Kidney (tissue), 14 donors: ENCODE data around the gene CA10. TPM values are rescaled to one million over a fixed set of nuclear protein-coding genes. Genes with fewer than 3 reads are reported as not detected.

Experiments
- DNase-seq, 5 donors: peaks; one replicate each; pipeline ENCODE4 v3.0.0-alpha.2; 2013 to 2020
- FAIRE-seq: peaks from 2 replicates; lab custom pipeline; 2012; peaks lifted over from hg19 to GRCh38; lab: Jason Lieb, UNC
- H3K27ac ChIP-seq, 2 donors: one replicate each; pipeline ENCODE4 v1.7.0; 2013; ENCODE audit warnings: low read depth in 2 of 2, low read length in 2 of 2, inconsistent platforms in 1 of 2
- H3K27me3 ChIP-seq: one replicate; pipeline ENCODE4 v1.7.1; 2013; ENCODE audit warnings: low read length, inconsistent platforms; ENCODE audit not compliant: control insufficient read depth, insufficient read depth
- H3K36me3 ChIP-seq, 3 donors: one replicate each; pipeline versions ENCODE4 v1.7.0 to v1.7.1; 2013; ENCODE audit warnings: low read length in 3 of 3, control low read depth in 1 of 3, inconsistent platforms in 1 of 3; ENCODE audit not compliant: insufficient read depth in 3 of 3, control insufficient read depth in 2 of 3
- H3K4me1 ChIP-seq, 3 donors: one replicate each; pipeline versions ENCODE4 v1.7.0 to v1.7.1; 2013; ENCODE audit warnings: low read length in 3 of 3, inconsistent platforms in 1 of 3, low read depth in 1 of 3; ENCODE audit not compliant: control insufficient read depth in 2 of 3, insufficient read depth in 2 of 3
- H3K4me3 ChIP-seq, 3 donors: one replicate each; pipeline versions ENCODE4 v1.7.0 to v1.8.1; 2013; ENCODE audit warnings: low read length in 3 of 3, control low read depth in 1 of 3, inconsistent platforms in 1 of 3
- H3K9ac ChIP-seq, 3 donors: one replicate each; pipeline versions ENCODE4 v1.7.0 to v1.7.1; 2013; ENCODE audit warnings: low read length in 3 of 3, control low read depth in 1 of 3, inconsistent platforms in 1 of 3
- H3K9me3 ChIP-seq, 3 donors: one replicate each; pipeline versions ENCODE4 v1.7.0 to v1.7.1; 2013; ENCODE audit warnings: low read length in 3 of 3, control low read depth in 1 of 3, inconsistent platforms in 1 of 3; ENCODE audit not compliant: control insufficient read depth in 2 of 3, insufficient read depth in 1 of 3
- intact Hi-C: fragments of 100-400 bp; cut with DNase I; formaldehyde crosslinking; loops from one replicate; pipeline ENCODE4 v1.11.1; 2022
- polyA plus RNA-seq: library from polyadenylated mRNA; stranded (reverse); fragments of 350-450 nt; fragmentation: Illumina TruSeq; extraction: RNeasy Lipid Tissue Mini Kit (QIAGEN cat#74804); gene quantifications from one replicate; pipeline ENCODE4 v1.2.3, GENCODE V29; 2014; ENCODE audit warnings: low read depth, low replicate concordance; ENCODE audit not compliant: insufficient read depth
- total RNA-seq: library from RNA; stranded (reverse); fragmentation: NEBNext Ultra II Directional; extraction: Animal tissue kit (Norgen Biotek cat#: 25700); gene quantifications from one replicate; pipeline ENCODE4 v1.2.1, GENCODE V29; 2021
- TF ChIP-seq, protein P1 (sequence below): IDR thresholded peaks from 3 replicates; pipeline ENCODE4 v1.5.1; 2012; ENCODE audit warnings: mild to moderate bottlenecking, moderate library complexity, borderline replicate concordance; ENCODE audit not compliant: insufficient read depth; ENCODE audit errors: extremely low read depth
- donor health status: control.
- donor health status: control.
- donor health status: control.
- donor health status: control.
- donor health status: control.
- donor health status: DM: yes; HTN: yes; CAD: no.
- donor health status: Normal renal cell carcinoma (clear cell type).

CA10 gene
- total and polyA plus RNA-seq, 2 donors from 2014 or later, result 3.7 to 9.8 TPM

DNA sequence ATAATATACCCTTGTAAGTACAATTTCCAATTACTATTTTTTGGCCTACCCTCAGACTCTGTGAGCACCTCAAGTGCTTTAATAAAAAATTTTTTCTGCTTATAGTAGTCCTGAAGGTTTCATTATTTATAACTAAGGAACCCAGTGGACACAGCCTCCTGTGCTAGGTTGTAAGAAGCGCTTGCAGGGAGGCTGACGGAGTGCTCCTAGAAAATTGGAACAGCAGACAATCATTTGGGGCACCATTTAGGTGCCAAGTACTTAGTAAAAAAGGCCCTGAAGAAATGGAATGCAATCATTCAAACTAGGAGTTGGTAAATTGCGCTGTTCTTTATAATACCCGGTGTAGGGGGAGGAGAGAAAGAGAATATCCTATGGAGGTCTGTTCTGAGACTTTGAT lies 19.8 kb downstream of the CA10 start:
- Histone ChIP-seq H3K36me3 (no peaks in the 10 kb centered on the region), H3K9me3 (no peaks in the 10 kb centered on the region), H3K9ac (no peak overlapping the region), H3K4me3 (no peak overlapping the region), H3K27me3 (no peaks in the 10 kb centered on the region), H3K27ac (no peak overlapping the region), H3K4me1 (no peaks in the 10 kb centered on the region)
- TF ChIP-seq, protein P1, sequence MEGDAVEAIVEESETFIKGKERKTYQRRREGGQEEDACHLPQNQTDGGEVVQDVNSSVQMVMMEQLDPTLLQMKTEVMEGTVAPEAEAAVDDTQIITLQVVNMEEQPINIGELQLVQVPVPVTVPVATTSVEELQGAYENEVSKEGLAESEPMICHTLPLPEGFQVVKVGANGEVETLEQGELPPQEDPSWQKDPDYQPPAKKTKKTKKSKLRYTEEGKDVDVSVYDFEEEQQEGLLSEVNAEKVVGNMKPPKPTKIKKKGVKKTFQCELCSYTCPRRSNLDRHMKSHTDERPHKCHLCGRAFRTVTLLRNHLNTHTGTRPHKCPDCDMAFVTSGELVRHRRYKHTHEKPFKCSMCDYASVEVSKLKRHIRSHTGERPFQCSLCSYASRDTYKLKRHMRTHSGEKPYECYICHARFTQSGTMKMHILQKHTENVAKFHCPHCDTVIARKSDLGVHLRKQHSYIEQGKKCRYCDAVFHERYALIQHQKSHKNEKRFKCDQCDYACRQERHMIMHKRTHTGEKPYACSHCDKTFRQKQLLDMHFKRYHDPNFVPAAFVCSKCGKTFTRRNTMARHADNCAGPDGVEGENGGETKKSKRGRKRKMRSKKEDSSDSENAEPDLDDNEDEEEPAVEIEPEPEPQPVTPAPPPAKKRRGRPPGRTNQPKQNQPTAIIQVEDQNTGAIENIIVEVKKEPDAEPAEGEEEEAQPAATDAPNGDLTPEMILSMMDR, result no peak
- DNase-seq (no peak), FAIRE-seq (no peak)
- intact Hi-C loops, result no loop called here

DNA sequence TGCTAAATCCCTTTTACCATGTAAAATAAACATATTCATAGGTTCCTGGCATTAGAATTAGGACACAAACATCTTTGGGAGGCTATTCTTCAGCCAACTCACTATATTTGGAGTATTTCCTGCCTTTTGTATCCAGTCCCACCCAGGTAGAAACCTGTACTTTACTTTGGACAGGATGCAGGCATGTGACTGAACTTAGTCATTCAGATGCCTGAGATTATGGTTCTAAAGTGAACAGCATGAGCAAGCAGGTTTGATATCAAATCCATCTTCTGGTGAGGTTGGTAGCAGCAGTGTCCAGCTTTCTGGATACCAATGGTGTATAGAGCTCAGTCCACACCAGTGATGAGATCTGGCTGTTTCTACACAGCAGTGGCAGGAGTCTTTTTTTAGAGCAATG lies 20.2 kb downstream of the CA10 start:
- no peak overlapping the region for H3K9ac ChIP-seq
- DNase-seq (no peak), FAIRE-seq (no peak)
- H3K4me1 ChIP-seq, result no peaks in the 10 kb centered on the region
- no peaks in the 10 kb centered on the region for H3K9me3 ChIP-seq
- TF ChIP-seq, protein P1, result no peak
- H3K36me3 ChIP-seq, result no peaks in the 10 kb centered on the region
- no peaks in the 10 kb centered on the region for H3K27me3 ChIP-seq
- intact Hi-C loops, result no loop called here
- no peak overlapping the region for H3K4me3 ChIP-seq
- no peak overlapping the region for H3K27ac ChIP-seq

DNA sequence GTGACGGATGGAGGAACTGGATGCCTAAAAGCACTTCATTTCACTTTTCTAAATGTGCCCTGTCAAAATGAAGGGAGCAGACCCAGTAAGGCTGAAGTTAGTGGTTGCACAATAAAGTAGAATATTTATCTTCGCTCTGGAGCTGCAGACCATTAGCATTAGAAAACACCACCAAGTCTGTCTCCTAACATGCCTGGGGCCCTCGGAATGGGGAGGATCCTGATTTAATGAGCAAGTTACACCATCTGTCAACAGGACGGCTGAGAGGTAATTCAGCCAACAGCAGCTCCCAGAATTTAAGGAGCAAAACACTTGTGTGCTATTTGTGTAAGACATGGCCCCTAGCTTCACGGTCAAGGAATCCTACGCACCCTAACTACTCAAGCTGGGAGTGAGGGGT lies 22.3 kb downstream of the CA10 start:
- H3K36me3 ChIP-seq, result no peaks in the 10 kb centered on the region
- no peak overlapping the region for H3K27ac ChIP-seq
- TF ChIP-seq, protein P1, result no peak
- DNase-seq, result peak; percentile 24 to 59 (median 37)
- H3K4me3 ChIP-seq, result no peak overlapping the region
- FAIRE-seq, result no peak
- no peaks in the 10 kb centered on the region for H3K27me3 ChIP-seq
- intact Hi-C loops, result no loop called here
- no peak overlapping the region for H3K9ac ChIP-seq
- no peaks in the 10 kb centered on the region for H3K4me1 ChIP-seq
- H3K9me3 ChIP-seq, result no peaks in the 10 kb centered on the region

DNA sequence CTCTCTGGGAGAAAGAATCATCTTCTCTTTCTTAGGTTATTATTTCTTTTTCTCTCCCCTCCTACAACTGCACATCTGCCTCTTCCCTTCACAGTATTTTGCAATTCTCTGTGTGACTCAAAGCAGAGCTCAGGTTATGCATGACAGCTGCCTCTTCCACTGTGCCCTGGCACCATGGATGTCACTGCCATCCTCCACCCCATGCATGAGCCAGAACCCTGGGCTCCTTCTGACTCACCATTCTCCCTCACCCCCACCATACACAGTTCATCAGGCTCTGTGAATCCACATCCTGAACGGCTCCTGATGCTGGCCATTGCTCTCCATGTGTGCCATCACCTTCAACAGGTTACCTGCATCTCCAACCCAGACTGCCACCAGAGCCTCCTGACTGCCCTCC lies 23.9 kb downstream of the CA10 start:
- no peak overlapping the region for H3K9ac ChIP-seq
- no peak for FAIRE-seq

More for the DNA sequence above, 23.9 kb downstream of the CA10 start:
- intact Hi-C loops, result no loop called here
- no peaks in the 10 kb centered on the region for H3K4me1 ChIP-seq
- H3K36me3 ChIP-seq, result no peaks in the 10 kb centered on the region
- DNase-seq, result peak in 1 of 5 donors; percentile 22
- no peak overlapping the region for H3K4me3 ChIP-seq
- no peaks in the 10 kb centered on the region for H3K9me3 ChIP-seq
- TF ChIP-seq, protein P1, result no peak
- H3K27me3 ChIP-seq, result no peaks in the 10 kb centered on the region
- H3K27ac ChIP-seq, result no peak overlapping the region
